EL (cell line): ENCODE measurements around the gene NAV1.
A peak's percentile ranks its signal among the peaks of the same experiment; 100 is the strongest.
"Not testable (repeated sequence)": the region's sequence is repeated elsewhere in the genome, so short reads cannot be mapped to it uniquely, and the experiment has no call there.

Experiments
- DNase-seq: peaks from one replicate; pipeline ENCODE4 v3.0.0-alpha.2; 2016

The NAV1 gene

GRCh38 chr1:201566529-201566823, 27.5 kb downstream of the NAV1 start:
- no peak for DNase-seq

- DNase-seq, result no peak
These were observed 28.2 kb downstream of the NAV1 start for GRCh38 chr1:201566933-201567801.

GRCh38 chr1:201568265-201568664, 29.3 kb downstream of the NAV1 start:
- DNase-seq, result no peak

GRCh38 chr1:201568859-201569294, 29.9 kb downstream of the NAV1 start:
- DNase-seq, result no peak

GRCh38 chr1:201570181-201570885, 31.4 kb downstream of the NAV1 start:
- DNase-seq, result no peak

- DNase-seq, result no peak
These were observed 32.1 kb downstream of the NAV1 start for GRCh38 chr1:201570886-201571624.

- no peak for DNase-seq
These were observed 34.1 kb downstream of the NAV1 start for GRCh38 chr1:201573030-201573429.

- DNase-seq, result no peak
These were observed 35.0 kb downstream of the NAV1 start for GRCh38 chr1:201573923-201574322.

GRCh38 chr1:201575912-201576311, 37.0 kb downstream of the NAV1 start:
- DNase-seq, result no peak

GRCh38 chr1:201576914-201577313, 38.0 kb downstream of the NAV1 start:
- no peak for DNase-seq

- DNase-seq, result no peak
These were observed 39.3 kb downstream of the NAV1 start for GRCh38 chr1:201578008-201578888.

GRCh38 chr1:201581371-201581770, 42.4 kb downstream of the NAV1 start:
- DNase-seq, result not testable (repeated sequence)

GRCh38 chr1:201582705-201583442, 43.9 kb downstream of the NAV1 start:
- DNase-seq, result peak; percentile 66

GRCh38 chr1:201583663-201584062, 44.7 kb downstream of the NAV1 start:
- no peak for DNase-seq

GRCh38 chr1:201584471-201585092, 45.7 kb downstream of the NAV1 start:
- DNase-seq, result peak; percentile 93

GRCh38 chr1:201585093-201585483, 46.2 kb downstream of the NAV1 start:
- peak; percentile 53 for DNase-seq

GRCh38 chr1:201585901-201586300, 47.0 kb downstream of the NAV1 start:
- DNase-seq, result peak; percentile 36

GRCh38 chr1:201586806-201587205, 47.9 kb downstream of the NAV1 start:
- no peak for DNase-seq

GRCh38 chr1:201587729-201588128, 48.8 kb downstream of the NAV1 start:
- no peak for DNase-seq
